DOHH2 (cell line): ENCODE data around the gene ALG8.

Experiments
- EZH2phosphoT487 ChIP-seq: fragments of 200-600 bp; sonication (generic); IDR thresholded peaks from 2 replicates; pipeline ENCODE4 v1.6.1; 2017; ENCODE audit warnings: borderline replicate concordance, mild to moderate bottlenecking, antibody characterized with exemption, low read length, moderate library complexity, mixed read lengths
- TF ChIP-seq, protein P1 (sequence below): fragments of 200-600 bp; sonication (generic); IDR thresholded peaks from one replicate; pipeline ENCODE4 v1.5.1; 2014; ENCODE audit warnings: antibody characterized with exemption, mild to moderate bottlenecking, low read depth, low read length; ENCODE audit not compliant: poor library complexity, severe bottlenecking

DNA sequence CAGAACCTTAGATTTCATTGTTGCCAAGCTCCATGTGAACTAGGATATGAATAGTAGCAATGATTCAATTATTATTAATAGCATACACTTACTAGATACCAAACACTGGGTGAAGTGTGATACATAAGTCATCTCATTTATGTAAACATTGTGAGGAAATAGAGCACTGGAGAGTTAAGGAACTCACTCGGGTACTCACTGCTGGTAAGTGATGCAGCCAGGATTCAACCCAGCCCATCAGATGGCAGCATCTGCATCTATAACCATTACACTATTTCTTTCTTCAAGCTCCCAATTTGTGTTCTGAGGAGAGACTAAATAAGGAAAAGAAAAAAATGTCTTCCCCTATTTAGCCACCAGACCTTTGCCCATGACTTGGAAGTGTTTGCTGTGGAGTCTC lies 10.2 kb upstream of the ALG8 start:
- TF ChIP-seq, protein P1, sequence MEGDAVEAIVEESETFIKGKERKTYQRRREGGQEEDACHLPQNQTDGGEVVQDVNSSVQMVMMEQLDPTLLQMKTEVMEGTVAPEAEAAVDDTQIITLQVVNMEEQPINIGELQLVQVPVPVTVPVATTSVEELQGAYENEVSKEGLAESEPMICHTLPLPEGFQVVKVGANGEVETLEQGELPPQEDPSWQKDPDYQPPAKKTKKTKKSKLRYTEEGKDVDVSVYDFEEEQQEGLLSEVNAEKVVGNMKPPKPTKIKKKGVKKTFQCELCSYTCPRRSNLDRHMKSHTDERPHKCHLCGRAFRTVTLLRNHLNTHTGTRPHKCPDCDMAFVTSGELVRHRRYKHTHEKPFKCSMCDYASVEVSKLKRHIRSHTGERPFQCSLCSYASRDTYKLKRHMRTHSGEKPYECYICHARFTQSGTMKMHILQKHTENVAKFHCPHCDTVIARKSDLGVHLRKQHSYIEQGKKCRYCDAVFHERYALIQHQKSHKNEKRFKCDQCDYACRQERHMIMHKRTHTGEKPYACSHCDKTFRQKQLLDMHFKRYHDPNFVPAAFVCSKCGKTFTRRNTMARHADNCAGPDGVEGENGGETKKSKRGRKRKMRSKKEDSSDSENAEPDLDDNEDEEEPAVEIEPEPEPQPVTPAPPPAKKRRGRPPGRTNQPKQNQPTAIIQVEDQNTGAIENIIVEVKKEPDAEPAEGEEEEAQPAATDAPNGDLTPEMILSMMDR: no peak
- TF ChIP-seq EZH2phosphoT487: no peak
